GM21526 (cell line): ENCODE results near the gene HPS5.
"Not testable (repeated sequence)": the region's sequence is repeated elsewhere in the genome, so short reads cannot be mapped to it uniquely, and the experiment has no call there.

Experiments
- ATAC-seq: cut with Tn5 transposase; IDR thresholded peaks from one replicate; pipeline ENCODE4 v1.9.1; 2021; ENCODE audit warnings: moderate library complexity; ENCODE audit not compliant: unreplicated experiment, low FRiP score

The HPS5 gene, protein sequence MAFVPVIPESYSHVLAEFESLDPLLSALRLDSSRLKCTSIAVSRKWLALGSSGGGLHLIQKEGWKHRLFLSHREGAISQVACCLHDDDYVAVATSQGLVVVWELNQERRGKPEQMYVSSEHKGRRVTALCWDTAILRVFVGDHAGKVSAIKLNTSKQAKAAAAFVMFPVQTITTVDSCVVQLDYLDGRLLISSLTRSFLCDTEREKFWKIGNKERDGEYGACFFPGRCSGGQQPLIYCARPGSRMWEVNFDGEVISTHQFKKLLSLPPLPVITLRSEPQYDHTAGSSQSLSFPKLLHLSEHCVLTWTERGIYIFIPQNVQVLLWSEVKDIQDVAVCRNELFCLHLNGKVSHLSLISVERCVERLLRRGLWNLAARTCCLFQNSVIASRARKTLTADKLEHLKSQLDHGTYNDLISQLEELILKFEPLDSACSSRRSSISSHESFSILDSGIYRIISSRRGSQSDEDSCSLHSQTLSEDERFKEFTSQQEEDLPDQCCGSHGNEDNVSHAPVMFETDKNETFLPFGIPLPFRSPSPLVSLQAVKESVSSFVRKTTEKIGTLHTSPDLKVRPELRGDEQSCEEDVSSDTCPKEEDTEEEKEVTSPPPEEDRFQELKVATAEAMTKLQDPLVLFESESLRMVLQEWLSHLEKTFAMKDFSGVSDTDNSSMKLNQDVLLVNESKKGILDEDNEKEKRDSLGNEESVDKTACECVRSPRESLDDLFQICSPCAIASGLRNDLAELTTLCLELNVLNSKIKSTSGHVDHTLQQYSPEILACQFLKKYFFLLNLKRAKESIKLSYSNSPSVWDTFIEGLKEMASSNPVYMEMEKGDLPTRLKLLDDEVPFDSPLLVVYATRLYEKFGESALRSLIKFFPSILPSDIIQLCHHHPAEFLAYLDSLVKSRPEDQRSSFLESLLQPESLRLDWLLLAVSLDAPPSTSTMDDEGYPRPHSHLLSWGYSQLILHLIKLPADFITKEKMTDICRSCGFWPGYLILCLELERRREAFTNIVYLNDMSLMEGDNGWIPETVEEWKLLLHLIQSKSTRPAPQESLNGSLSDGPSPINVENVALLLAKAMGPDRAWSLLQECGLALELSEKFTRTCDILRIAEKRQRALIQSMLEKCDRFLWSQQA

DNA sequence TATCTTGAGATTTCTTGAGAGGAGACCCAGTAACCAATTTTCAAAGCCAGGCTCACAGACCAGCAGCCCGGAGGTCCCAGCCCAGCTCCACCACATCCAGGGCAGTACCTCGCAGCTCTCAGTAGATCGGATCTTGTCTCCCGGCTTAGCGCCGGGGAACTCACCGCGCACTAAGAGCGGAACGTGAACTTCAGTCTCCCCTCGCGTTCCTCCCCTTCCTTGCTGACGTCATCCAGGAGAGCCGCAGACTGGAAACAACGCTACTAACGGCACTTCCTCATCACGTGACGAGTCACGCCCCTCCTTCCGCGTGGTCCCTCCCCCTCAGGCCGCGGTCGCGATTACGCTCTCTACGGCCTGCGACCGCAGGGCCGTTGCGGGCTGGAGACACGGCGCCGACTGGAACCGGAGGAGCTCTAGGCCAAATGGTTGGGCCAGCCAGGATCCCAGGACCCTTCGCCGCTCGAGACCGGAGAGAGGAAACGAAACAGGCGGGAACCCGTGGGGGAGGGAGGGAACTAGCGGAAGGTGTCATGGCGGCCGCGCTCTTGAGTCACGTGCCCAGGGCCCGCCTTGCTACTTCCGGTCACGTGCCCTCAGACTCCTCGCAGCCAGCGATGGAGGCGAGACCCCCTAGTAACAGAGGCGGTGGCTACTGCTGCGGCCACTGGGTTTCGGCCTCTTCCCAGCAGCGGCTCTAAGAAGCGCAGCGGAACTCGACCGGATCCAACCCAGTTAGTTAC, at the start of gene HPS5, which contains the start of gene GTF2H1:
HPS5 (minus strand) TSS at position 172 of the 743 bp plus-strand sequence. CDS start 4,282 bp downstream, outside the sequence.
GTF2H1 (plus strand) TSS at position 599 of the 743 bp plus-strand sequence. CDS start 10,508 bp downstream, outside the sequence.
- ATAC-seq, result peak; percentile 76

DNA sequence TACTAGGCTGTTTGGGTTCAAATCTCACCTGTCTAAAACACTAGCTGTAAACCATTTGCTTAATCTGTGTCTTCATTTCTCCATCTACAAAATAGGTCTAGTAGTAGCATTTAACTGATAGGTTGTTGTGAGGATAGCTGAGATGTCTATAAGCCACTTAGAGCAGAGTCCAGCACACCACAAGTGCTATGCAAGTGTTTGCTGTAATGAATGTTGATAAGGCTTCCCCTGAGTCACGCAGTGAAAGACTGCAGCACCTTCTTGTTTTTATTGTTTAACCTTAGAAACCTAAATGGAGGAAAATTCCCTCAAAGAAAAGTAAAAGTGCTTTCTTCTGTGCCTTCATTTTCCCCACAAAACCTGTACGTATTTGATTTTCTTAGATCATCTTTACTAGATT, 49.3 kb upstream of the HPS5 start:
- ATAC-seq, result no peak

DNA sequence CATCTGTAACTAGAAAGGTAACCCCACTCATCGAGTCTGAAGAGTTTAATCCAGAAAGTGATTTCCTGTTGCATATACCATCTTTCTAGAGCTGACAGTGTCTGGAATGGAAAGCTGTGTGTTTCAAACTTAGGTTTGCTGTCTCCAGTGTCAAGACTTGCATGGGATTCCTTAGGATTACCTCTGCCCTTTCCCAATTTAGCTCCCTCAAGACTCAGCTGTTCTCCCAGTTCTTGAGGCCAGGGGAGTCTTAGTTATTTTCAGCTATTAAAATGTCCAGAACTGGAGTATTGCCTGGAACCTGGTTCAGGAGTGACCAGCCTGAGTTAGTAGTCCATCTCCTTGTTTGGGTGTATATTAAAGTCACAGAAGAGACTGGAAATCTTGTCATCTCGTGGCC, 47.5 kb upstream of the HPS5 start:
- ATAC-seq, result no peak

DNA sequence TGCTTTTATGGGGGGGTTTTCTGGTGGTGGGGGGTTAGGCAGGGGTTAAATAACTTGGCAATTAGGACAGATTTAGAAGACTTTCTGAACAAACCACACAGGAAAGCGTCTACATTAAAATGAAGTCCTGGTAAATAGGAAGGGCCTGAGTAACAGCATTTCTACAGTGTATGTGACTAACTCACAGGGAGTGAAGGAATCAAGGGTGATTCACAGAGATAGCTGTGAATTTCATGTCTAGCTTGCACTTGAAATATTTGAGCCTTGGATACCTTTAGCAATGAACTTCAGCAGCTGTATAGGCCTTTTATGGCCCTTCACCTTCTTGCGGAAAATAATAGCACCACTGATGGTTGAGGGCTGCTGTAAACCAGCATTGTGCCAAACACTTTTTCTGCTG, 46.3 kb upstream of the HPS5 start:
- ATAC-seq, result no peak

DNA sequence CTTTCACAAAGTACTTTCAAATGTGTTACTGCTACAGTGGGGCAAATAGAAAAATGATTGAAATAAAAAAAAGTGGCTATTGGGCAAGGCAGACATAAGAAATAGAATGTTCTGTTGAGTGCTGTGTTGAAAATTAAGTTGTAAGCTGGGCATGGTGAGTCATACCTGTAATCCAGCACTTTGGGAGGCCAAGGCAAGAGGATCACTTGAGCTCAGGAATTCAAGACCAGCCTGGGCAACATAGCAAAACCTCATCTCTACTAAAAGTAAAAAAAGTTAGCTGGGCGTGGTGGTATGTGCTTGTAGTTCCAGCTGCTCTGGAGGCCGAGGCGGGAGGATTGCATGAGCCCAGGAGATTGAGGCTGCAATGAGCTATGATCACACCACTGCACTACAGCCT, 45.5 kb upstream of the HPS5 start:
- no peak for ATAC-seq

DNA sequence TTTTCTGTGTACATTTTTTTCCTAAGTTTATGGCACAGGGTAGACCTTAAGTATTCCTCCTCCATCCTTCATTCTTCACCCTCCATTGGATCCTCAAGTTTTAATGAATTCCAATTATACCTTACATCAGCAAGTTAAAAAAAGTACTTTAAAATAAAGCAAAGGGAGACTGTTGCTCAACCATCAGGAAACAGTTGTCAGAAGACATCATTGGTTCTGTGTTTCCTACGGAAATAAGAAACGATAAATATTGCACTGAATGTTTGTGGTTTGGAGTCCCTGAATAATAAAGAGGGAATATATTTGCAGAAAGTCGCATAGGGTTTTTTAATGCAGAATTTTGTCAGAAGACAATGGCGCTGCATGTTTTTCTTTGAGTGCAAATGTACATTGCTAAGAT, 44.3 kb upstream of the HPS5 start:
- ATAC-seq, result no peak

DNA sequence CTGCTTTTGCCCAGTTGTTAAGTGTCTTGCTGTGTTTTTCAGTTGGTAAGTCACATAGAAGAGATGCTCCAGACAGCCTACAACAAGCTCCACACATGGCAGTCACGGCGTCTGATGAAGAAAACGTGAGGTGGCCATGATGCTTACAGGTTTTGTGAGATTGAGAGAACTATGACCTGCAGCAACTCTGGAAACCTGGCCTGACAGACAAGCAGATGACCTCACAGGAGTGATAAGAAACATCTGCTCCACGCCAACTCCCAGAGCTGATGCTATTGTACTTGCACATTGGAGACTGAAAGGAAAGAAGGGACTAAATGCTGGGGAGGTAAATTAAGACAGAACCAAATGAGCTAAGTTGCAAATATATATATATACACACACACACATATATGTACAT, 43.8 kb upstream of the HPS5 start:
- no peak for ATAC-seq

DNA sequence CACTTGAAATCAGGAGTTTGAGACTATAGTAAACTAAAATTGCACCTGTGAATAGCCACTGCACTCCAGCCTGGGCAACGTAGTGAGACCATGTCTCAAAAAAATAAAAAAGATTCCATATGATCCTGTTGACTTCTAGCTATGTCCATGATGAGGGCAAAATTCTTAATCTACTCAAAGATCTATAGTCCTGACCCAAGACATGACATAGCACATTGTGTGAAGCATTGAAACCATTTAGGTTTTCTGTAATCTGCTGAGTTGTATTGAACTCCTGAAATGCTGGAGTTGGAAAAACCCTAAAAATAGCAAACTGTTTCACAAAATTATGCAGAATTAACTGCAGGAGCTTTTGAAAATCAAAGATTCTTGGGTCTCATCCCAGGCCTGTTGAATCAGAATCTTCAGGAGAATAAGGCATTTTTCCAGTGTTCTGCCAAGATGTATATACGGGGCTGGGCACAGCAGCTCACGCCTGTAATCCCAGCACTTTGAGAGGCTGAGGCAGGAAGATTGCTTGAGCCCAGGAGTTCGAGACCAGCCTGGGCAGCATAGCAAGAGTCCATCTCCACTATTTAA, 42.6 kb upstream of the HPS5 start:
- no peak for ATAC-seq

DNA sequence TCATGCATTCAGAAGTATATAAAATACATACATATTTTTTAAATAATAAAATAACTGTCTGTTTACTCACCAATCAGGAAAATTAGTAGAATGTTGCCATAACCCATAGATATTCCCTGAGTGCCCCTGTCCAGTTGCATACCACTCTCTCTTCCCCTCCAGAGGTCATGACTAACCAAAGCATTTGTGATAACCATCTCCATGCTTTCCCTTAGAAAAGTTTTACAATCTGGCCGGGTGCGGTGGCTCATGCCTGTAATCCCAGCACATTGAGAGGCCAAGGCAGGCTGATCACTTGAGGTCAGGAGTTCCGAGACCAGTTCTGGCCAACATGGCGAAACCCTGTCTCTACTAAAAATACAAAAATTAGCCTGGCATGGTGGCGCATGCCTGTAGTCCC, 39.2 kb upstream of the HPS5 start:
- no peak for ATAC-seq

DNA sequence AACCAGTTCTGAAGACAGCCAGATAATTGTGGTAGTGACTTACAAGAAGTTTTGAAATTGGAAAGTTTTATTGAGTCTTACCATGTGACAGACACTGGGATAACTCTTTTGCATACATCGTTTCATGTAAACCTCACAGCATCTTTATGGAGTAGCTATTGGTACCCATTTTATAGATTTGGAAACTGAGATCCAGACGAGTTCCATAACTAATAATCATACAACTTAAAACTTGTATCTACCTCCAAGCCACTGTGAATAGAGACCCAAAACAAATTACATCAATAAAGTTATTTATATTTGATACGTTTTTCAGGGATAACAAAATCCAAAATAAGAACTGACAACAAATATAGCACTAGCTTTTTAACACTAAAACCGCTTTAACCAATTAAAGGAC, 36.7 kb upstream of the HPS5 start:
- ATAC-seq, result no peak

DNA sequence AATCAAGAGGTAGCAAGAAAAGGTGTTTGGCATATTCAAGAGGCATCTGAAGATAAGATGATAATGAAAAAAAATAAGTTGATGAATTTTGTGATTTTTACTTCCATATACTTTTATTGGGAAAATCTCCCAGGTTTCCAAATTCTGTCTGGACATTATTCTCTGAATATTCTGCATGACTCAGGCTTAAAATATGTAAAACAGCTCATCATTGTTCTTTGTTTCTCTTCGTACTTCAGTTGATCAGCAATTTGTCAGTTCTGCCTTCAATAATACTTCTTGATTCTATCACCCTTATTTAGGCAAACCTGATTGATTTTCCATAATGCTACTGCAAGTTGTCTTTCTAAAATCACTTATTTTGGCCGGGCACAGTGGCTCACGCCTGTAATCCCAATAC, 30.6 kb upstream of the HPS5 start:
- ATAC-seq, result no peak

DNA sequence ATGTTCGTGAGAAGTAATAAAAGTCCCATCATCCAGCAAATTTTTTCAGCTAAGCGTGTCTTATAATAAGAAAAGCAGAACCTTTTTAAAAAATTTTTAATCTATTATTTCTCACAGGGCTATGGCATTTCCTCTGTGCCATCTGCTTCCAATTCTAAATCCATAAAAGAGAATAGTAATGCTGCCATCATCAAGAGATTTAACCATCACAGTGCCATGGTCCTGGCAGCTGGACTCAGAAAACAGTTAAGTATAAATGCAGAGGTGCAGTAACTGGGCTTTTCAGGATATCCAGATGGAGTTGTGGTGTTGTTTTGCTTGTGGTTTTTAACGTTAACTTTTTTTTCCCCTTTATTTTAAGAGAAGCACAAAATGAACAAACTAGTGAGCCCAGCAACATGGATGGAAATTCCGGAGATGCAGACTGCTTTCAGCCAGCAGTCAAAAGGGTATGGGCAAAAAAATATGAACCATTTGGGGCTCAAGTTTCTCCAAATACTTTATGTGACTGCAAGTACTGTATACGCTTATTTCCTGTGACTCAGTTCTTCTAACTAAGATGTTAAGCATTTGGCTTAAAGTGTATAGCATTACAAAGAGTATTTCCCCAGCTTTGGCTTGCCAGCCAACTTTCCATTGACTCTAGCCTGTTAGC, 25.7 kb upstream of the HPS5 start:
- ATAC-seq, result no peak

DNA sequence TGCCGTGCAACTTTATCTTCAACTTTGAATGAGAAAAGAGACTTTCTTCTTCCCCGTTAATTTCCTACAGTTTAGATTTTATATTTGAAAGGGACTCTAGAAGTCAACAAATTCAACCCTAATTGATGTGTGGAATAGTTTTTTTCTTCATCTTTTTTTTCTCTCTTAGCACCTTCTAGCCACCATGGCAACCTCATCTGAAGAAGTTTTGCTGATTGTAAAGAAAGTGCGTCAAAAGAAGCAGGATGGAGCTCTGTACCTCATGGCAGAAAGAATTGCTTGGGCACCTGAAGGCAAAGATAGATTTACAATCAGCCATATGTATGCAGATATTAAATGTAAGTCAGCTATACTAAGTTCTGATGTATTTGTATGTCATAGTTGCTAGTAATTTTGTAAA, 11.0 kb upstream of the HPS5 start:
- ATAC-seq, result no peak

DNA sequence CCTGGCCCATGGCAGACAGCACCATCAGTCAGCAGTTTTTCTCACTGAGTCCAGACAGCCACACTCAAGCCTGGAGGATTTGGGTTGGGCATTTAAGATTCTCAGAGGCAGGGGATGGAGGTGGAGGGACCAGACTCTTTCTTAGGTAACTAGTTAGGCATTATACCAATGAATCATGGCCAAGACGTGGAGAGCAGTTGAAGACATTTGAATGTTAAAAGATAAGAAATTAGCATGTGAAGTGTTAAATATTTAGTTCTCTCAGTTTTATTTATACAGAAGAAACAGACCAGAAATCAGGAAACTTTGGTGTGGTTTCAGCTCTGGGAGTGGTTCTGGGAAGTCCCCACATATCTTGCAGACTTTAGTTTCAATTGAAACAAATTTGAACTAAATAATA, 10.4 kb upstream of the HPS5 start:
- no peak for ATAC-seq

DNA sequence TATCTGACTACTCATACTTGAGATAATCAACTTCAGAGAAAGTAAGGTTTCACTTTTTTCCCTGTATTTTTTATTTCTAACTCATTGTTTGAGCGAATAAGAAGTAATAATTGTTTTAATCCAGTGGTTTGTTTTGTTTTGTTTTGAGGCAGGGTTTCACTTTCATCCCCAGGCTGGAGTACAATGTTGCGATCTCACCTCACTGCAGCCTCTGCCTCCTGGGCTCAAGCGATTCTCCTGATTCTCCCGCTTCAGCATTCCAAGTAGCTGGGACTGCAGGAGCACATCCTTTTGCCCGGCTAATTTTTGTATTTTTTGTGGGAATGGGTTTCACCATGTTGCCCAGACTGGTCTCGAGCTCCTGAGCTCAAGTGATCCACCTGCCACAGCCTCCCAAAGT, 9.0 kb upstream of the HPS5 start:
- no peak for ATAC-seq

DNA sequence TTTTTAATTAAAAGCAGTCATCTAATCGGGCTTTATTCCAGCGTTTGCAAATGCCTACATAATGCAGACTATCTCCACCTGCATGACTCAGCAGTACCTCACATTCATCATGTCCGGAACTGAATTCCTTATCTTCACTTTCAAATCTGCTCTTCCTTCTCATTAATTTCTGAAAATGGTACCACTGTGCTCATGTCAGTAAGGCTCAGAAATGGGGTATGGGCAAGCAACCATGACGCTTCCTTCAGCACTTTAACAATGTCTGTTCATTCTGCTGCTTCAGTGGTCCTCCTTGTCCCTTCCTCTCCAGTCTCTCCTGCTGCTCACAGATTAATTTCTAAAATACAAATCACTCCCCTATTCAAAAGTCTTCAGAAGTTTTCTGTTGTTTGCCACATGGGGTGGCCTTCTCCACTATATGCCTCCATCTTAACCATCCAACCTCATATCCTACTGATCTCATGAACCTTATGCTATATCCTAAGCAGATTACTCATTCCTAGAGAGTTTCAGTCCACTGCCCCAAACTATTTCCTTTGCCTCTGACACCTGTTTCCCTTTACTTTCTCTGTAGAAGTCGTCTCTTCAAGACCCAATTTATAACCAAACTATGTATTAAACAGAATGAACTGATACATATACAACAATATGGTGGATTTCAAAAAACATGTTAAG, 7.4 kb upstream of the HPS5 start:
- ATAC-seq, result no peak

DNA sequence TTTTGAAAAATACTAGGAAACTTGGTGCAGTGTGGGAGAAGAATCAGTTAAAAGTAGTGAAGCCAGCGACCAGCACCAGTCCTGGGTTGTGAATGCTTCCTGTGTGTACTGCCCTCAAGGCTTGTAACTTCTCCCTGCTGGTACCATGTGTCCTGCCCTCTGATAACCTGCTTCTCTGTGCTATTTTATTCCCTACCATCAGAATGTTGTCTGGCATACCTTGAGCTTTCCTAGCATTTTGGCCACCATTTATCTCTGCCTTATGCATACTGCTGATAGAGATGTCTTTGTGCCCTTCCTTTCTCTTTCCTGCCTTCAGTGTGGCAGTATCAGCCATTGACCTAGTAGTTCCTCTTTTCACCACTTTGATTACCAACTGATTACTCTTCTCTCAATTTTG, 2.4 kb upstream of the HPS5 start:
- no peak for ATAC-seq

DNA sequence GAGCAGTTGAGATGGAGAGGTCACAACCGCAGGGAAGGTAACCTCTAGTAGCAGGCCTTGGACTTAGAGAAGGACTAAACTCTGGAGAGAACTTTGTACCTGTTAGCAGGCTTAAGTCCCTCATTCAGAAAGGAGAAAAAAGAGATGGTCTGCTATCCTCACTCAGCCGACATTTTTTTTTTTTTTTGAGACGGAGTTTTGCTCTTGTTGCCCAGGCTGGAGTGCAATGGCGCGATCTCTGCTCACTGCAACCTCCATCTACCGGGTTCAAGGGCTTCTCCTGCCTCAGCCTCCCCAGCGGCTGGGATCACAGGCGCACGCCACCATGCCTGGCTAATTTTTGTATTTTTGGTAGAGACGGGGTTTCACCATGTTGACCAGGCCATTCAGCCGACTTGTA, 1.9 kb upstream of the HPS5 start:
- ATAC-seq, result not testable (repeated sequence)
